Measurements from ENCODE around the gene KCNC3.

Gene KCNC3

GRCh38 chr19:50273821-50274220 lies 55.4 kb downstream of the KCNC3 start:
- no peaks in the 10 kb centered on the region for H3K4me1 Mint-ChIP-seq
- no peaks in the 10 kb centered on the region for H3K9me3 Mint-ChIP-seq
- H3K27me3 Mint-ChIP-seq: peaks cover 8% of the 10 kb centered on the region
- H3K27ac Mint-ChIP-seq: no peak overlapping the region
- DNase-seq (no peak), ATAC-seq (no peak)
- no peaks in the 10 kb centered on the region for H3K36me3 Mint-ChIP-seq (ENCODE audit: low read depth)
- H3K4me3 Mint-ChIP-seq: no peak overlapping the region

- Mint-ChIP-seq H3K27me3 (peaks cover 15% of the 10 kb centered on the region), H3K9me3 (no peaks in the 10 kb centered on the region), H3K36me3 (ENCODE audit: low read depth) (no peaks in the 10 kb centered on the region), H3K4me3 (no peak overlapping the region), H3K27ac (no peak overlapping the region), H3K4me1 (no peaks in the 10 kb centered on the region)
- ATAC-seq: no peak
- DNase-seq: no peak
These were observed 56.8 kb downstream of the KCNC3 start for GRCh38 chr19:50272263-50272897.

- H3K36me3 Mint-ChIP-seq (ENCODE audit: low read depth): no peaks in the 10 kb centered on the region
- no peak overlapping the region for H3K4me3 Mint-ChIP-seq
- H3K27me3 Mint-ChIP-seq: peaks cover 22% of the 10 kb centered on the region
- no peaks in the 10 kb centered on the region for H3K4me1 Mint-ChIP-seq
- no peak overlapping the region for H3K27ac Mint-ChIP-seq
- no peak for ATAC-seq
- H3K9me3 Mint-ChIP-seq: no peaks in the 10 kb centered on the region
- DNase-seq: no peak
These were observed 59.5 kb downstream of the KCNC3 start for GRCh38 chr19:50269653-50270052.

GRCh38 chr19:50268501-50268900 lies 60.7 kb downstream of the KCNC3 start:
- Mint-ChIP-seq H3K27me3 (peaks cover 22% of the 10 kb centered on the region), H3K9me3 (no peaks in the 10 kb centered on the region), H3K27ac (no peak overlapping the region), H3K36me3 (ENCODE audit: low read depth) (no peaks in the 10 kb centered on the region), H3K4me1 (no peaks in the 10 kb centered on the region), H3K4me3 (no peak overlapping the region)
- ATAC-seq (no peak), DNase-seq (no peak)

GRCh38 chr19:50268041-50268440 lies 61.1 kb downstream of the KCNC3 start:
- Mint-ChIP-seq H3K36me3 (ENCODE audit: low read depth) (no peaks in the 10 kb centered on the region), H3K9me3 (no peaks in the 10 kb centered on the region), H3K4me3 (no peak overlapping the region), H3K27ac (no peak overlapping the region), H3K4me1 (no peaks in the 10 kb centered on the region), H3K27me3 (peaks cover 22% of the 10 kb centered on the region)
- no peak for ATAC-seq
- DNase-seq: no peak

- Mint-ChIP-seq H3K9me3 (no peaks in the 10 kb centered on the region), H3K27ac (no peak overlapping the region), H3K27me3 (peaks cover 22% of the 10 kb centered on the region), H3K4me3 (no peak overlapping the region), H3K36me3 (ENCODE audit: low read depth) (no peaks in the 10 kb centered on the region), H3K4me1 (no peaks in the 10 kb centered on the region)
- peak; percentile 35 for DNase-seq
- no peak for ATAC-seq
These were observed 62.3 kb downstream of the KCNC3 start for GRCh38 chr19:50266896-50267295.

GRCh38 chr19:50266041-50266440 lies 63.1 kb downstream of the KCNC3 start:
- Mint-ChIP-seq H3K4me1 (no peaks in the 10 kb centered on the region), H3K27ac (no peak overlapping the region), H3K27me3 (peaks cover 19% of the 10 kb centered on the region), H3K9me3 (no peaks in the 10 kb centered on the region), H3K4me3 (no peak overlapping the region), H3K36me3 (ENCODE audit: low read depth) (no peaks in the 10 kb centered on the region)
- no peak for ATAC-seq
- no peak for DNase-seq

GRCh38 chr19:50264483-50265186 lies 64.5 kb downstream of the KCNC3 start:
- peaks cover 17% of the 10 kb centered on the region for H3K27me3 Mint-ChIP-seq
- ATAC-seq (no peak), DNase-seq (no peak)
- no peaks in the 10 kb centered on the region for H3K9me3 Mint-ChIP-seq
- H3K27ac Mint-ChIP-seq: no peak overlapping the region
- H3K36me3 Mint-ChIP-seq (ENCODE audit: low read depth): no peaks in the 10 kb centered on the region
- H3K4me1 Mint-ChIP-seq: no peaks in the 10 kb centered on the region
- no peak overlapping the region for H3K4me3 Mint-ChIP-seq

- Mint-ChIP-seq H3K27ac (no peak overlapping the region), H3K9me3 (no peaks in the 10 kb centered on the region), H3K4me1 (no peaks in the 10 kb centered on the region), H3K4me3 (no peak overlapping the region), H3K27me3 (peaks cover 16% of the 10 kb centered on the region), H3K36me3 (ENCODE audit: low read depth) (no peaks in the 10 kb centered on the region)
- DNase-seq (no peak), ATAC-seq (no peak)
These were observed 66.0 kb downstream of the KCNC3 start for GRCh38 chr19:50263176-50263575.

Data from activated naive CD8-positive, alpha-beta T cell treated with anti-CD3 and anti-CD28 coated beads, Interleukin-2, amount 50 U/mL, for 24 hours (primary cell).